ENCODE data around the gene TRERF1. TPM values are rescaled to one million over a fixed set of nuclear protein-coding genes. Genes with fewer than 3 reads are reported as not detected.

TRERF1 gene
- 13.7 and 13.9 TPM in 2 replicates for total RNA-seq (2014; rRNA removed)
- Bru-seq, nascent RNA: percentile 87 among the genes with signal in this experiment
- percentile 74 among the genes with signal in this experiment for BruChase-seq, experiment 1, labeled RNA remaining after a 6-hour chase
- percentile 77 among the genes with signal in this experiment for BruChase-seq, experiment 2, labeled RNA remaining after a 2-hour chase
- long read RNA-seq, partial matches to known transcripts: 13 of 61 reads
- long read RNA-seq, other reads (novel, unspliced or antisense): 48 of 61 reads

GRCh38 chr6:42451333-42452170 lies at the start of gene TRERF1:
Gene TRERF1, minus strand, starts transcription at chr6:42451926. Its CDS starts 182,336 bp downstream, at chr6:42269590.
- POLR2A ChIA-PET (ENCODE audit: unreplicated experiment): interaction anchor here (0.6 to 0.7 kb wide), 4 partner anchors 47 to 178 kb away, joined by 3 to 13 read pairs (median 4); partner anchors contain the start of gene UBR2
- DNase-seq: peak; percentile 73
- H3F3A ChIP-seq (ENCODE audit: low read length, unreplicated experiment): no peaks in the 10 kb centered on the region
- H3K9me3 ChIP-seq (ENCODE audit: low read length): no peaks in the 10 kb centered on the region
- peaks cover 54% of the 10 kb centered on the region for H3K79me2 ChIP-seq (ENCODE audit: low read length)
- intact Hi-C loops (cut with micrococcal nuclease): loop anchor here (1.0 to 5.0 kb wide), 5 partner anchors 49 to 221 kb away; no protein-coding TSS in a partner anchor
- H3K27ac ChIP-seq (ENCODE audit: low read length): peak within 1 kb of the TSS; percentile 83
- no peaks in the 10 kb centered on the region for H3K36me3 ChIP-seq (ENCODE audit: low read depth, low read length)
- CTCF ChIA-PET: interaction anchor here (0.6 to 1.8 kb wide), 8 partner anchors 27 to 665 kb away, joined by 3 to 14 read pairs (median 5); no protein-coding TSS in a partner anchor
- ATAC-seq: peak; percentile 32
- peak within 1 kb of the TSS; percentile 90 for H3K9ac ChIP-seq (ENCODE audit: low read length)
- no TSS peak for BruUV-seq (replicated peaks)
- H3K27me3 ChIP-seq (ENCODE audit: low read length): no peaks in the 10 kb centered on the region
- H3K4me2 ChIP-seq (ENCODE audit: low read length): peak within 1 kb of the TSS; percentile 95
- H3K4me1 ChIP-seq (ENCODE audit: insufficient read depth, low read length): peaks cover 21% of the 10 kb centered on the region
- TF ChIP-seq EZH2 (IDR thresholded peaks at IDR 0.05; ENCODE audit: low read length, unreplicated experiment): no peak
- TF ChIP-seq EZH2phosphoT487 (IDR thresholded peaks at IDR 0.05; ENCODE audit: borderline replicate concordance, low read length): no peak
- no peak for TF ChIP-seq CTCF (conservative IDR thresholded peaks at IDR 0.05; ENCODE audit: low read depth, low read length)
- peak within 1 kb of the TSS; percentile 71 for H3K4me3 ChIP-seq (ENCODE audit: low read length)
- no peaks in the 10 kb centered on the region for H3K9me2 ChIP-seq (replicated peaks; ENCODE audit: low read length)
- peaks cover 12% of the 10 kb centered on the region for H4K20me1 ChIP-seq (ENCODE audit: low read length)
- H2AFZ ChIP-seq (ENCODE audit: low read length): peak within 1 kb of the TSS; percentile 82

GRCh38 chr6:42498473-42499128 lies 46.9 kb upstream of the TRERF1 start:
- DNase-seq (peak; percentile 3), ATAC-seq (no peak)
- intact Hi-C loops (cut with micrococcal nuclease): no loop called here
- Histone ChIP-seq H4K20me1 (ENCODE audit: low read length) (no peaks in the 10 kb centered on the region), H3K4me1 (ENCODE audit: insufficient read depth, low read length) (no peaks in the 10 kb centered on the region), H3K27me3 (ENCODE audit: low read length) (no peaks in the 10 kb centered on the region), H3K27ac (ENCODE audit: low read length) (no peak overlapping the region), H3K9me2 (replicated peaks; ENCODE audit: low read length) (no peaks in the 10 kb centered on the region), H3K4me2 (ENCODE audit: low read length) (no peak overlapping the region), H3F3A (ENCODE audit: low read length, unreplicated experiment) (no peaks in the 10 kb centered on the region), H2AFZ (ENCODE audit: low read length) (no peak overlapping the region), H3K9ac (ENCODE audit: low read length) (no peak overlapping the region), H3K36me3 (ENCODE audit: low read depth, low read length) (no peaks in the 10 kb centered on the region), H3K9me3 (ENCODE audit: low read length) (no peaks in the 10 kb centered on the region), H3K79me2 (ENCODE audit: low read length) (no peaks in the 10 kb centered on the region), H3K4me3 (ENCODE audit: low read length) (no peak overlapping the region)
- ChIA-PET CTCF (no interaction called here), POLR2A (ENCODE audit: unreplicated experiment) (no interaction called here)
- BruUV-seq (replicated peaks): no TSS peak
- no peak for TF ChIP-seq CTCF (conservative IDR thresholded peaks at IDR 0.05; ENCODE audit: low read depth, low read length)
- no peak for TF ChIP-seq EZH2phosphoT487 (IDR thresholded peaks at IDR 0.05; ENCODE audit: borderline replicate concordance, low read length)
- TF ChIP-seq EZH2 (IDR thresholded peaks at IDR 0.05; ENCODE audit: low read length, unreplicated experiment): no peak
